ENCODE measurements around the gene TMEM165.

GRCh38 chr4:55356991-55357461 is 38.7 kb upstream of the TMEM165 start:
- no peak for TF ChIP-seq POLR2A (IDR thresholded peaks at IDR 0.05)
- no peak for TF ChIP-seq CTCF (IDR thresholded peaks at IDR 0.05)

Measured in body of pancreas (tissue), 4 donors.